T-helper 1 cell (primary cell): ENCODE measurements around the gene RPL19.

Experiments used
- DNase-seq, 5 donors: peaks; one replicate each; pipeline ENCODE4 v3.0.0-alpha.2; 2012 to 2020

Gene RPL19

GRCh38 chr17:39198186-39198566 is 1.9 kb upstream of the RPL19 start:
- no peak for DNase-seq

GRCh38 chr17:39199820-39200069 is 338 bp upstream of the RPL19 start:
- DNase-seq: peak; percentile 70 to 91 (median 80)

DNA sequence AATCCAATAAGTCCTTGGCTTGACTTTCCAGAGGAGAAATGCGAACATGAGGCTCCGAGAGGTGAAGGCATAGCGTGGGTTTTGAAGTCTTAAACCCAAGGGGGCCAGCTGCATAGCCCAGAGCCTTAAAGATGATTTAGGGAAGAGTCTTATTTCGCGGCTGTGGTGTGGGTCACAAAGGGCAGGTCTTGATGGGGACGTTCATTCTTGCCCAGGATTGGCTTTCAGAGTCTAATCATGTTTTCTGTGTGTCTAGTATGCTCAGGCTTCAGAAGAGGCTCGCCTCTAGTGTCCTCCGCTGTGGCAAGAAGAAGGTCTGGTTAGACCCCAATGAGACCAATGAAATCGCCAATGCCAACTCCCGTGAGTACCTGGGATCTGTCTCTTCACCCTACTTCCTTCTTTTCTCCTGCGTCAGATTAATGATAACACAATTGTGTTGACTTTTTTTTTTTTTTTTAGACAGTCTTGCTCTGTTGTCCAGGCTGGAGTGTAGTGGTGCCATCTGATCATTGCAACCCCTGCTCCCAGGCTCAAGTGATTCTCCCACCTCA is 951 bp downstream of the RPL19 start:
- DNase-seq: no peak

- no peak for DNase-seq
These were observed 4.2 kb downstream of the RPL19 start for GRCh38 chr17:39204245-39204644.

DNA sequence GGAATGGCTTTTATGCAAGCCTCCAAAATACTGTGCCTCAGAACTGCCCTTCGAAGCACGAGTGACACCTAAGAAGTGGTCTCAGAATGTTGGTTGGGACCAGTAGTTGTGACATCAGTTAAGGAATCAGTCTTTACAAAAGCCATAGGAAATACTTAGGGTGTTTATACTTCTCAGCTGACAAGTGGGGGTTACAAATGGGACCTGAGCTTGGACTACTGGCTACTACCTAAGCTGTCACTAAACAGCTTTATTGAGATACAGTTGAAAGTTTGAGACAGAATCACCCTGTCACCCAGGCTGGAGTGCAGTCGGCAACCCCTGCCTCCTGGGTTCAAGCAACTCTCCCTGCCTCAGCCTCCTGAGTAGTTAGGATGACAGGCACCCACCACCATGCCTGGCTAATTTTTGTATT is 5.0 kb downstream of the RPL19 start:
- no peak for DNase-seq

GRCh38 chr17:39208136-39208535 is 8.1 kb downstream of the RPL19 start:
- no peak for DNase-seq

- no peak for DNase-seq
These were observed 8.8 kb downstream of the RPL19 start for GRCh38 chr17:39208893-39209292.

DNA sequence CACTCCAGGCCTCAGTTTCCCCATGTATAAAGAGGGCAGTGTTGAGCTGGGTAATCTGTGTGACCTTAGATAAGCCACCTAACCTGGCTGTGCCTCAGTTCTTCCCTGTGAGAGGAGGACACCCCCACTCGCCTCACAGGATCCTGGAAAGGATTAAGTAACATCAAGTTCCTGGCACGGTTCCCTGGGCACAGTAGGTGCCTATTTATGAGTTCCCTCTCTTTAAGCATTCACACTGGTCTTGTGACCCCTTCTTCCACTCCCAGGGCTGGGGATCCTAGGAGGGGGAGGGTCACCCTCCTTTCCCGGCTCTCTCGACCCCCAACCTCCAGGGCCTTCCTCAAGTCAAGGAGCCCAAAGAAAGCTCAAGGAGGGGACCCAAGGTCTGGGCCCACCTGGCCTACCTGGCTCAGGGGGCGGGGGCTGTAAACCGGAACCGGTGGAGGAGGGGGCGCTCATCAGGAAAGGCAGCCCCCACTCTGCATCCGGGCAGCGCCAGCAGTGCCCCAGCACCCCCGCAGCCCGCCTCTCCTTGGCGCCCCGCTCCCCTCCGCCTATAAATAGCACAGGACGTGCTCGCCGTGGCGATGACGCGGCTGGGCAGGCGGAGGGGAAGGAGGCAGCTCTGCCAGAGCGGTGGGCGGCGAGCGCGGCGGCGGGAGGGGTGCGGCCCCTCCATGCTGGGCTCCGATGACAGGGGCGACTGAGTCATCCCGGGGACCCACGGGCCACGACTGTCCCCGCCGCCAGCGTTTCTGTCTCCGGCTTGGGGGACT is 9.4 kb downstream of the RPL19 start:
- peak; percentile 37 to 58 (median 55) for DNase-seq

DNA sequence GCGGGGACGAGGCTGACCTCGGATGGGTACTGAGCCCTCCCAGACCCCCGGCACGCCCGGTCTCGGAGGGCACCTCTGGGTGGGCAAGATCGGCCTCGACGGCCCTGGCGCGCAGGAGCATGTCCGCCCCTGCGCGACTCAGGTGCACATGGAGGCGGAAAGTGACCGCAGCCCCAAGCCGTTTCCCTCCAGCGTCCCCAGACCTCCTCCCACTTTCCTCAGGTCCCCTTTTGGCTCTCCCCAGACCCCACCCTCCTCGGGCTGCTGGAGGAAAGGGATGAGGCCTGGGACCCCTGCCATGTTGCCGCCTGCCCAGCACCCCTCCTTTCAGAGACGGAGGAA is 10.0 kb downstream of the RPL19 start:
- no peak for DNase-seq

DNA sequence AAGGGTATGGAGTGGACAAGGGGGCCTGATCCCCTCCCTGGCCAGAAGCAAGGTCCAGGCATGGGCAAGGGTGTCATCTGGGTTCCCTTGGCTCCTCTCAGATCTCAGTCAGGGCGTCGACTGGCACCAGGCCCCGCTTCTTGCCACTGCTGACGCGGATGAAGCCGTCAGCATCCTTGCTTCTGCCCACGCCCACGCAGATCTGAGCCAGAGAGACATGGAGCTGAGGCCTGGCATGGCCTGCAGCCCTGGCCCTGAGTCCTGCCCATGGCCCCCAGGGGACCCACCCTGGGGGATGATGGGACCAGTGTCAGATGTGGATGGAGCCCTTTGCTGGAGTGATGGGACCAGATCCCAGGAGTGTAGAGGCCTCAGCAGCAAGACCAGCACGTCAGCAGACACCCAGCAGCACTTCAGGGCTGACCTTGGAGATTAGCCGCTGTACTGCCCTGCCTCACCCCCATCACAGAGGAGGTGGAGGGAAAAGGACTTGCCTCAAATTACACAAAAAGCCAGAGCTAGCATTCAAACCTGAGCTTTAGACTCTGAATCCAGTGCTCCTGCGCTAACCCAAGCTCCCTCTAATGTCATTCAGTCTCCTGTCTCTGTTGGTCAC is 12.2 kb downstream of the RPL19 start:
- no peak for DNase-seq

- no peak for DNase-seq
These were observed 12.9 kb downstream of the RPL19 start for GRCh38 chr17:39212841-39213480.

- no peak for DNase-seq
These were observed 13.8 kb downstream of the RPL19 start for GRCh38 chr17:39213852-39214251.

- no peak for DNase-seq
These were observed 17.8 kb downstream of the RPL19 start for GRCh38 chr17:39217734-39218369.

- DNase-seq: no peak
These were observed 18.8 kb downstream of the RPL19 start for GRCh38 chr17:39218906-39219305.

DNA sequence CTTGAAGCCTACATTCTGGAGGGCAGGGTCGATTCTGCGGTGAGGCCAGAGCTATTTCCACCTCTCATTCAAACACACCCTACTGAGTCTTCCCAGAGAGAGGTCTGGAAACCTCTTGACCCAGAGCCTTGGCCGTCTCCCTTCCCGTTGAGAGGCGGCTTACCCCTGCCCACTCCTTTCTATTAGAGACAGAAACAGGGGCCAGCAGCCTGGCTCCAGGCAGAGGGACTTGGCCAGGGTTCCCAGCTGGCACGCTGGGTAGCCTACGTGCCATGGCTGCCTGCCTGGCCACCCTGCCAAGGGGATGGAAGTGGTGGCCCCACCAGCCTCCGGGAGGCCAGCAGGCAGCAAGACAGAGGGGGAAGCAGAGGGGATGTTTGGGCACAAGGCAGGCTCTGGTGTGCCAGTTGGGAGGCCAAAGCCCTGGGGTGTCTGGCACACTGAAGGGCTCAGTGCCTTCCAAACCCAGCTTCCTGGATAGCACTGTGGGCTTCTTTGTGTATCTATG is 19.6 kb downstream of the RPL19 start:
- DNase-seq: no peak

GRCh38 chr17:39221572-39221971 is 21.5 kb downstream of the RPL19 start:
- no peak for DNase-seq

GRCh38 chr17:39222151-39222550 is 22.1 kb downstream of the RPL19 start:
- DNase-seq: no peak

- no peak for DNase-seq
These were observed 23.1 kb downstream of the RPL19 start for GRCh38 chr17:39222866-39223834.

GRCh38 chr17:39223907-39224777 is 24.1 kb downstream of the RPL19 start:
- DNase-seq: no peak

DNA sequence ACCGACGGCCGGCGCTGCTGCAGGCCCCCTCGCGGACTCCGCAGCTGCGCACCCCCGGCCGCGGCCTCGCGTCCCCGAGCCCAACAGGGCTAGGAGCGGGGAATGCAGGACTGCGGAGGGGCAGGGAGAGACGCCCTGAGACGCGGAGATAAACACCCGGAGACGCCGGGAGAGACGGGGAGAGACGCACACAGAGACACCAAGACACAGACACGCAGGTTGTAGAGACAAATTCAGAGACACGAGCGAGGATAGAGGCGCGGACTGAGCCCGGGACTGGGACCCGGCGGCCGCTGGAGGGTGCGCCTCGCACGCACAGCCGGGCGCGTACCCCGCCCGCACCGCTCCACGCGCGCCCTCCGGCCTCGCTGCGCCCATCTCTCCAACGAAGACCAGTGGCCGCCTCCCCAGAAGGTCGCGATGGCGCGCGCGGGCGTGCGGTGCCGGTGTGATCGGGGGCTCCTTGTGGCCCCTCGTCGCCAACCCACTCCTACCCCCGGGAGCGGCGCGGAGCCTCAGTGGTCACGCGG is 24.8 kb downstream of the RPL19 start:
- no peak for DNase-seq
